Measurements from ENCODE around the gene LHFPL6. TPM values are rescaled to one million over a fixed set of nuclear protein-coding genes. Genes with fewer than 3 reads are reported as not detected.

Gene LHFPL6
- polyA plus RNA-seq, 3 donors: 0.14 to 0.59 (median 0.46) TPM

DNA sequence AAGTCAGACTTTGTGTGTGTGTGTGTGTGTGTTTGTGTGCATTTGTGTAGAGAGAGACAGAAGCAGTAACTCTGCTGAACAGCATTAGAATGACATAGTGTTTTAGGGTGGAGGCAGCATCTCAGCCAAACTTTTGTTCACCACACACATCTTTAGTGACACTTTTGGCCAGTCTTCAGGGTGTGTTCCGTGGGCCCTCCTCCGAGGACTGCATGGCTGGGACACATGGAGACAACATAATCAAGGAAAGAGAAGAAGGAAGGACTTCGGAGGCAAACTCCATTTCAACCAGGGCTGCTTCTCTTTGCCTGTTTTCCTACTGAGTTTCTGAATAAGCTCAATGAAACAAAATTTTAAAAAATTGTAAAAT, 205.1 kb downstream of the LHFPL6 start:
- H3K4me3 Mint-ChIP-seq: no peak overlapping the region
- Histone ChIP-seq H3K4me2 (replicated peaks; ENCODE audit: extremely low read depth, low read length, poor library complexity, severe bottlenecking) (no peak overlapping the region), H3K4me1 (ENCODE audit: control insufficient read depth in 1 of 2, insufficient read depth in 2 of 2, low read length in 2 of 2) (peaks cover 19 to 27% of the 10 kb centered on the region in 2 donors), H3K36me3 (replicated peaks in 1 of 2; ENCODE audit: control insufficient read depth in 1 of 2, insufficient read depth in 2 of 2, low read length in 2 of 2) (no peaks in the 10 kb centered on the region), H3K79me2 (ENCODE audit: insufficient read depth, low read length) (no peaks in the 10 kb centered on the region), H3K9me3 (replicated peaks in 1 of 2; ENCODE audit: control insufficient read depth in 1 of 2, insufficient read depth in 1 of 2, low read length in 2 of 2) (no peaks in the 10 kb centered on the region), H2AFZ (ENCODE audit: insufficient read depth, low read depth, low read length, poor library complexity, severe bottlenecking) (no peak overlapping the region), H3K4me3 (replicated peaks in 1 of 3; ENCODE audit: low read depth in 2 of 3, low read length in 3 of 3) (no peak overlapping the region), H3K27me3 (ENCODE audit: control insufficient read depth in 2 of 2, insufficient read depth in 2 of 2, low read length in 2 of 2) (no peaks in the 10 kb centered on the region), H4K20me1 (ENCODE audit: insufficient read depth, low read length) (no peaks in the 10 kb centered on the region), H3K27ac (ENCODE audit: low read depth in 1 of 2, low read length in 2 of 2) (no peak overlapping the region), H3K9ac (ENCODE audit: insufficient read depth, low read length, poor library complexity, severe bottlenecking) (no peak overlapping the region)
- peaks cover 0 to 4% (median 0%) of the 10 kb centered on the region in 7 donors for H3K9me3 Mint-ChIP-seq
- TF ChIP-seq, protein P1, sequence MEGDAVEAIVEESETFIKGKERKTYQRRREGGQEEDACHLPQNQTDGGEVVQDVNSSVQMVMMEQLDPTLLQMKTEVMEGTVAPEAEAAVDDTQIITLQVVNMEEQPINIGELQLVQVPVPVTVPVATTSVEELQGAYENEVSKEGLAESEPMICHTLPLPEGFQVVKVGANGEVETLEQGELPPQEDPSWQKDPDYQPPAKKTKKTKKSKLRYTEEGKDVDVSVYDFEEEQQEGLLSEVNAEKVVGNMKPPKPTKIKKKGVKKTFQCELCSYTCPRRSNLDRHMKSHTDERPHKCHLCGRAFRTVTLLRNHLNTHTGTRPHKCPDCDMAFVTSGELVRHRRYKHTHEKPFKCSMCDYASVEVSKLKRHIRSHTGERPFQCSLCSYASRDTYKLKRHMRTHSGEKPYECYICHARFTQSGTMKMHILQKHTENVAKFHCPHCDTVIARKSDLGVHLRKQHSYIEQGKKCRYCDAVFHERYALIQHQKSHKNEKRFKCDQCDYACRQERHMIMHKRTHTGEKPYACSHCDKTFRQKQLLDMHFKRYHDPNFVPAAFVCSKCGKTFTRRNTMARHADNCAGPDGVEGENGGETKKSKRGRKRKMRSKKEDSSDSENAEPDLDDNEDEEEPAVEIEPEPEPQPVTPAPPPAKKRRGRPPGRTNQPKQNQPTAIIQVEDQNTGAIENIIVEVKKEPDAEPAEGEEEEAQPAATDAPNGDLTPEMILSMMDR (IDR thresholded peaks at IDR 0.05): no peak
- intact Hi-C loops (cut with micrococcal nuclease): no loop called here
- H3K27ac Mint-ChIP-seq: no peak overlapping the region
- H3K27me3 Mint-ChIP-seq (ENCODE audit: low read depth in 3 of 3): peaks cover 0 to 2% (median 1%) of the 10 kb centered on the region in 3 donors
- peaks cover 23% of the 10 kb centered on the region for H3K4me1 Mint-ChIP-seq
- WGBS (ENCODE audit: insufficient coverage): 100% methylated on average over 2 of the region's 3 CpGs
- DNase-seq: no peak
- H3K36me3 Mint-ChIP-seq: no peaks in the 10 kb centered on the region

DNA sequence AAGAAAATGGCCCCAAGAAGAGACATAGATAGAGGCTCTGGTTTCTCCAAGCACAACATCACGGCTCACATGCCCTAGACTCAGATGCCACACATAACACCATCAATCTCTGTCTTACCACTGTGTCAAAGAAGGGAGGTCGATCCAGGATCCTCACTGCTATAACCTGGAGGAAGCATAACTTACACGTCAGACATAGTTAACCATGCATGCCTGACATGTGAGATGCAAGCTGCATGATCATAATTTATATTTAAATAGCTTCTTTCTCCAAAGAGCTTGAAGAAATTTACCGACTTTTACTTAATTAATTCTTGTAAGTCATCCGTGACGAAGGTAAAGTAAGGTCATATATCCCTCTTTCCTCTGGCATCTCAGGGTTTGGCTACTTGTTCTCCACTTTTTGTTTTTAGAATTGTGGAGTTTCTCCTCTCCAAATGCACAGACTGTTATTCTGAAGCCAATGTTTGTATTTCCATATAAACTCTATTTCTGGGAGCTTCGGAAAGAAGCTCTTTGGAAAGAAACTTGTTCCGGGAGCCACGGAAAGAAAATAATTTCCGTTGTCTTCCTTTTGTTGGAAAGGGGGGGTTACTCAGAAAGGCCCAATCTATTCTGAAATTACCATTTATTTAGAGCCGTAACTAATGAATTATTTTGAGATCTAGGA, 205.6 kb downstream of the LHFPL6 start:
- Histone ChIP-seq H2AFZ (ENCODE audit: insufficient read depth, low read depth, low read length, poor library complexity, severe bottlenecking) (no peak overlapping the region), H3K9ac (ENCODE audit: insufficient read depth, low read length, poor library complexity, severe bottlenecking) (no peak overlapping the region), H3K4me2 (replicated peaks; ENCODE audit: extremely low read depth, low read length, poor library complexity, severe bottlenecking) (no peak overlapping the region), H3K9me3 (replicated peaks in 1 of 2; ENCODE audit: control insufficient read depth in 1 of 2, insufficient read depth in 1 of 2, low read length in 2 of 2) (no peaks in the 10 kb centered on the region), H3K79me2 (ENCODE audit: insufficient read depth, low read length) (no peaks in the 10 kb centered on the region), H4K20me1 (ENCODE audit: insufficient read depth, low read length) (no peaks in the 10 kb centered on the region), H3K4me1 (ENCODE audit: control insufficient read depth in 1 of 2, insufficient read depth in 2 of 2, low read length in 2 of 2) (peaks cover 14 to 22% of the 10 kb centered on the region in 2 donors), H3K27me3 (ENCODE audit: control insufficient read depth in 2 of 2, insufficient read depth in 2 of 2, low read length in 2 of 2) (no peaks in the 10 kb centered on the region), H3K36me3 (replicated peaks in 1 of 2; ENCODE audit: control insufficient read depth in 1 of 2, insufficient read depth in 2 of 2, low read length in 2 of 2) (no peaks in the 10 kb centered on the region), H3K27ac (ENCODE audit: low read depth in 1 of 2, low read length in 2 of 2) (no peak overlapping the region), H3K4me3 (replicated peaks in 1 of 3; ENCODE audit: low read depth in 2 of 3, low read length in 3 of 3) (no peak overlapping the region)
- Mint-ChIP-seq H3K27ac (no peak overlapping the region), H3K9me3 (peaks cover 0 to 4% (median 0%) of the 10 kb centered on the region in 7 donors), H3K36me3 (no peaks in the 10 kb centered on the region), H3K27me3 (ENCODE audit: low read depth in 3 of 3) (peaks cover 0 to 2% (median 1%) of the 10 kb centered on the region in 3 donors), H3K4me1 (peaks cover 18% of the 10 kb centered on the region), H3K4me3 (no peak overlapping the region)
- 94% methylated on average over 3 of the region's 11 CpGs for WGBS (ENCODE audit: insufficient coverage)
- intact Hi-C loops (cut with micrococcal nuclease): no loop called here
- TF ChIP-seq, protein P1 (IDR thresholded peaks at IDR 0.05): no peak
- no peak for DNase-seq

Data from CD14-positive monocyte (primary cell).